KBM-7 (cell line): Measurements from ENCODE around the gene KCNJ12.
"Not testable (repeated sequence)": the region's sequence is repeated elsewhere in the genome, so short reads cannot be mapped to it uniquely, and the experiment has no call there.

Source experiments
- DNase-seq: peaks from one replicate; pipeline ENCODE4 v3.0.0-alpha.2; 2015
- in situ Hi-C: fragments of 300-500 bp; cut with MboI; formaldehyde crosslinking; loops from 2 replicates; pipeline ENCODE4 v1.14.3; 2020; ENCODE audit warnings: low sequenced_read_pairs, low pct_unique_long_range_greater_than_20kb, mixed read lengths

KCNJ12 gene

DNA sequence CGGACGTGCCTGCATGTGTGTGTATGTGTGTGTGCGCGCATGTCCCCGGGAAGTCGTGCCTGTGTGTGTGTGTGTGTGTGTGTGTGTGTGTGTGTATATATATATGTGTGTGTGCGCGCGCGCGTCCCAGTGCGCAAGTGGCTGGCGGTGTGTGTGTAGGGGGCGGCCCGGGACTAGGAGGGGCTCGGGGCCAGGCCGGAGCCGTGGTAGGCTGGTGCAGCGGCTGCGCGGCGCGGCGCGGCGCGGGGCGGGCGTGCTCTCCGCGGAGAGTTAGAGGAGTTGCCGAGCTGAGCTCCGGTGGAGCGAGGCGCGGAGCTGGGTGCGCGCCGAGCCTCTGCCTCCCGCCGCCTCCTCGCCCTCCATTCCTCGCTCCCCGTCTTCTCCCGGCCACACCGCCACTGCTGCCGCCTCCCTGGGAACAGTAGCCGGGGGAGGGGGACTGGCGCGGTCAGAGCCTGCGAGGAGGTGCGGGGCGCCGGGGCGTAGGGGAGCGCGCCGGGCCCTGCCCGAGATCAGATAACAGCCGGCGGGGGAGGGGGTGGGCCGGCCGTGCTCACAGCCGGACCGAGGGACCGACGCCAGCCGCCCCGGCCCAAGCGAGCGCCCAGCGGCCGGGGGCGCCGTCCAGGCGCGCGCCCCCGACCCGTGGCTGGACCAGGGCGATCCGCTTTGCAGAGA, at the start of gene KCNJ12:
TSS of gene KCNJ12 (plus strand) at position 277 of the 678 bp plus-strand sequence. CDS start 38,986 bp downstream, outside the sequence.
- no peak for DNase-seq
- in situ Hi-C loops: no loop called here

DNA sequence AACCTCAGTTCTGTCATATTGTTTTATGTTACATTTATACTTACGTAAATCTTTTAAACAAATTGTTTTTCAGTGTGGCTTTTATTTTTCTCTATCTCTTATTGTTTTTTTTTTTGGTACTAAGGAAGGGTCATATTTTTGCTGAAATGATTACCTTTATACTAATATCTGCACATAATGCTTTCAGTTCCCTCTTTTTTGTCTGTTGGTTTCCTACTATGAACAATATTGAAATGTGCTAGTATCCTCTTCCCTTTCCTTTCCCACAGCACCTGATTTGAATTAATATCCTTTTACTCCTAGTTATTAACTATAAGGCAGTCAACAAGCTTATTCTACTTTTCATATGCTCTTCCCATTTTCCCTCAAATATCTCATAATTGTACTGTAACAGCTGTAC, 48.2 kb upstream of the KCNJ12 start:
- DNase-seq, in situ Hi-C loops: not testable (repeated sequence)

DNA sequence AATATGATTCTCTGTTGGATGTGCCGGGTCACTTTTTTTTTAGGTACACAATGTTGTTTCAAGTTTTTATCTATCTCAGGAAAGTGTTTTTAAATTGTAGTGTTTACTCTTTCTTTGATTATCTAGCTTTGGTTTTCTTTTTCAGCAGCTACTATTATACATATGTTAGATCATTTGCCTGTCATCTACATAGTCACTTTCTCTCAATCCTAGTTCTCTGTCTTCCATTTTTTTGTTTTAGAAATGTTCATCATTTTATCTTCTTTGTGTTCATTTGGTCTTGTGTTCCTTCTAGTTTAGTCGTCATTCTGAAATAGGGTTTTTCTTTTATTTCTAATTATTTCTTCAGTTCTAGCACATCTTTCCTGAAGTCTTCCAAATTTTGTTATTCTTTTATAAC, 47.4 kb upstream of the KCNJ12 start:
- in situ Hi-C loops, DNase-seq: not testable (repeated sequence)

DNA sequence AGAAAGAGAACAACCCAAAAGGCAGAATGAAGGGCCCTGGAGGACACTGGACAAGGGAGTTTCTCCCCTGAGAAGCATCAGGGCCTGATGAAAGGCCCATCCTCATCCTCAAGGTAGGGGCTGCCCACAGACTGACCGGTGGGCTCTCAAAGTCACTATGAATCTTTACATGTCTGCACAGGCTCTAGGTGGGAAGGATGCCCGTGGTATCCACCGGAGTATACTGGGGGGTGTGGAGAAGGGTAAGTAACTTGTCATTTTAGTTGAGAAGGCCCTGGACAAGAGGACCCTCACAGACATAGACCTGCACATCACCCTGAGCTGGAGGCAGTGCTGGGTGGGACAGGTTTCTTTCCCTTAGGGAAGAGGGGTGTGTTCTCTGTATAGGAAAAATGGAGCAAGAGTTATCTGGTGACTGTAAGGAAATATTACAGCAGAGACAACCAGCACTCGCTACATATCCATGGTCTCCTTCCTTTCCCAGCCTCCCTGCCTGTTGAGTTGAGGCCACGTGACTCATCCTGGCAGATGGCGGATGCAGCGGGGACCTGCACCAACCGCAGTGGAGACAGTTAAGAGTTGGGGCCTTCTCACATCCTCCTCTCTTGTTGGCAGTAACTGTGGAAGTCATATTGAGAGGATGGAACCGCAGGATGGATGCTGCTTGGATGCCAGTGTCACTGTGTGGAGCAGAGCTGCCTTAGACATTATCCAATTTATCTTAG, 45.6 kb upstream of the KCNJ12 start:
- no peak for DNase-seq
- in situ Hi-C loops: no loop called here

DNA sequence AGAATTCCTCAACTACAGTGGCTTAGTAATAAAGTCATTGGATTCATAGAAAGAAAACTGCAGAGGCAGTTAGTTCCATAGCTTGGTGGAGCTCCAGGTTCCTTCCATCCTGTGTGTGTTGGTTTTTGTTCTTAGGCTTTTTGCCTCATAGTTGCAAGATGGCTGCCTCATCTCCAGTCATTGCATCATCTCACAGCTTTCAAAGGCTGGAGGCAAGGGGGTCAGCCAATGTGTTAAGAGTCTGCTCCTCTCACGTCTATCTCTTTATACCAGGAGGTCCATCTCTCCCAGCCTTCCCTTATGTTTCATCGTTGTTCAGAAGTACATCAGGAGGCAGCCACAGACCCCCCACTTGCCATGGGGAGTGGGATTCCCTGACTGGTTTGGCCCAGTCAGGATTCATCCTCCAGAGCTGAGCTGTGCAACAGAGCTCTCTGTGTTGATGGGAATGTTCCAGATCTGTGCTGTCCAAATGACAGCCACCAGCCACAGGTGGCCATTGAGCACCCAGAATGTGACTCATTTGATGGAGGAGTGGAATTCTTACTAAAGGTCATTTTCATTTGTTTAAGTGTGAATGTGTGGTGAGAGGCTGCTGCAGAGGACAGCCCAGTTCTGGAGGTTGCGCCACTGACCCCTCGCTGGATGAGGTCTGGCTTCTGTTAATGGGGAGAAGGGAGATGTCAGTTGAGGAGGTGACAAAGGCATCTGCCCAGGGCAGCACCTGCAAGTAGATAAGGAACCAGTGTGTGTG, 39.4 kb upstream of the KCNJ12 start:
- in situ Hi-C loops, DNase-seq: not testable (repeated sequence)

DNA sequence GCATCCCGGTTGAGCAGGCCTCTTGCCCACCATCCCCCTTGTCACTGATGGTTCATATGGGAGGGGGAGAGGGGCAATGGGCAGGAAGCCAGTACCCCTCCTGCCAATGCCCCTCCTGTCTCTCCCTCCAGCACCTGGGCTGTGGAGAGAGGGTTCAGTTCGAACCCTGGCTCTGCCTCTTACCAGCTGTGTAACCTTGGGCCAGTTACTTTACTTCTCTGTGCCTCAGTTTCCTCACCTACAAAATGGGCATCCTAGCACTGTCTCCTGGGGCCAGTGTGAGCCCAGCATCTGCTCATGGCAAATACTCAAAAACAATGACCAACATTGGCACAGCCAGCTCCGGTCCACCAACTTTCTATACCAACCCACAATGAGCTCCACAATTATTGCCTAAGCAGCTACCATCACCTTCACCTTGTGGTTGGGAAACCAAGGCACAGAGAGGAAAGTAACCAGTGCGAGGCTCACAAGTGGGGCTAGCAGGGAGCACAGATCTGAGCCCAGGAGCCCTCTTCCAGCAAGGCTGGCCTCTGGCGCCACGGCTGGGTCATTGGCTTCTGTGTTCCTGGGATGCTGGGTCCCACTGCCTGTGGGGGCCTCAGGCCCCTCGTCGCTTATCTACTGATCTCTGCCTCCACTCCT, 38.1 kb upstream of the KCNJ12 start:
- in situ Hi-C loops, DNase-seq: not testable (repeated sequence)

DNA sequence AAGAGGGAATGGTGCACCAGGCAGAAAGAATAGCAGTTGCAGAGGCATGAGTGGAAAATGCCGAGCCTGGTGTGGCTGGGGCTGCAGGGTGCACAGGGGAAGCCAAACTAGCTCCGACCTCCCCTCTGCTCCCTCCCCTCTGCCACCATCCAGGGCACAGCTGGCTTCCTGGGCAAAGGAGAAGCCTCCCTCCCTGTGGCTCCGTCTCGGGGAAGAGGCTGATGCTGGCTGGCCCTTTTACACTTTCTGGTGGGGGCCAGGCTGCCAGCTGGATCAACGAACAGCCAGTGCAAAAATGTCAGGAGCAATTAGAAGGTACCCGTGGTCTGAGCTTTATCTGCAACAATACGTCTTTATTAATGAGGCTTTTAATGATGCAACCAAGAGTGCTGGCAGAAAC, 37.1 kb upstream of the KCNJ12 start:
- in situ Hi-C loops: no loop called here
- no peak for DNase-seq

DNA sequence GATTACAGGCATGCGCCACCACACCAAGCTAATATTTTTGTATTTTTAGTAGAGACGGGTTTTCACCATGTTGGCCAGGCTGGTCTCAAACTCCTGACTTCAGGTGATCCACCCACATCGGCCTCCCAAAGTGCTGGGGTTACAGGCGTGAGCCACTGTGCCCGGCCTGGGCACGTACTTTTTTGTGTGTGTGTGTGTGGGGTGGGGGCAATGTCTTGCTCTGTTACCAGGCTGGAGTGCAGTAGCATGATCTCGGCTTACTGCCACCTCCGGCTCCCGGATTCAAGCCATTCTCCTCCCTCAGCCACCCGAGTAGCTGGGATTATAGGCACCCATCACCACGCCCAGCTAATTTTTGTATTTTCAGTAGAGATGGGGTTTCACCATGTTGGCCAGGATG, 36.6 kb upstream of the KCNJ12 start:
- DNase-seq, in situ Hi-C loops: not testable (repeated sequence)

DNA sequence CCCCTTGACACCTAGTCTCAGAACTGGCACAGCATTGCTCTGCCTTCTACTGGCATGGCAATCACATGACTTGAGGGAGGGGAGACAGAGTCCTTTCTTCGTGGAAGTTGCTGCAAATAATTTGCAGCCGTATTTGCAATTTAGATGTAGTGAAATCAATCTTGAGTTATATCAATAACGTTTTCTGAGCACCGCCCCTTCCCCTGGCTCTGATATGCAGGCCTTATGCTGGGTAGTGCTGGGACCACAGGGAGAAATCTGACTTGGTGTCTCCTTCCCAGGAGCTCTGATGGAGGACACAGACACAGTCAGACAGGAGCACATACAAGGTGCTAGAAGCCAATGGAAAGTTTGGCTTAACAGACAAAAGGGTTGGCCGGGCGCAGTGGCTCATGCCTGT, 35.8 kb upstream of the KCNJ12 start:
- DNase-seq, in situ Hi-C loops: not testable (repeated sequence)

DNA sequence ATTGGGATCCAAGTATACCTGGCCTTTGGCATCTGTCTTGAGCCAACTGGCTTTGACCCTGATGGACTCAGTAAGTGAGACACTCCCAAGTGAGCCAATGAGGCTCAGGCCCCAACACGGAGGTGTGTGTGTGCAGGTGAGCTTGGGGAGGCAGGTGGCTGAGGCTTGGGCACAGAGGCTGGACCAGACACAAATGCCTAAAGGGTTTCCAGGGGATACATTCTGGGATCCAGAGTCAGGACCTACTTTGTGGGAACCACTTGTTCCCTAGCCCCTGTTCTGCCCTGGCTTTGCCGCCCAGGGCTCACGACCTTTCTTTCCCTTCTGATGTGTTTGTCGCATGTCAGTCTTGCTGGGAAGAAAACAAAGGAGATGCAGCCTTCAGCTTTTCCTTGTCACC, 34.9 kb upstream of the KCNJ12 start:
- DNase-seq, in situ Hi-C loops: not testable (repeated sequence)

DNA sequence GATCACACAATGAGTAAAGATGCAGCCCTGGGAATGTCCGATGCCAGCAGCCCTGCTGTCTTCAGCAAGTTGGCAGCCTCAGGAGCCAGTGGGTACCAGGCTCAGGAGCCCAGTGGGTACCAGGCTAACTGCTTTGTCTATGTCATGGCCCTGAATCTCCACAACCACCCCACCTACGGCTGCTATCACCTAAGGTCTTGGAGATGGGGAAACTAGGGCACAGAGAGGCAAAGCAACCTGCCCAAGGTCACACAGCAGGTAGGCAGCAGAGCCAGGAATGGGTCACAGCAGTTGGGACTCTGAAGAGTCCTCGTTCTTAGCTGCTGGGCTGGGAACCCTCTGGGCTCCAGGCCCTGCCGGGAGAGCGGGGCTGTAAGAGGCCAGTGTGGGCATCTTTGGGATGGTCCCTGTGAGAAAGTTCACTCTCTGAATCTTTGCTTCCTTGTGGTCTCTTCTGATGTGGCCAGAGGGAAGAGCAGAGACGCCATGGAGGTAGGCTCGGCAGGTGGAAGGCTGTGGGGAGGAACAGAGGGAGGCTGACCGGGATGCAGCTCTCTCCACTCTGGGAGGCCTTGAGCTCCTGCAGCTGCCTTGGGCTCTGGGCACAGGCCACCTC, 34.1 kb upstream of the KCNJ12 start:
- DNase-seq, in situ Hi-C loops: not testable (repeated sequence)

DNA sequence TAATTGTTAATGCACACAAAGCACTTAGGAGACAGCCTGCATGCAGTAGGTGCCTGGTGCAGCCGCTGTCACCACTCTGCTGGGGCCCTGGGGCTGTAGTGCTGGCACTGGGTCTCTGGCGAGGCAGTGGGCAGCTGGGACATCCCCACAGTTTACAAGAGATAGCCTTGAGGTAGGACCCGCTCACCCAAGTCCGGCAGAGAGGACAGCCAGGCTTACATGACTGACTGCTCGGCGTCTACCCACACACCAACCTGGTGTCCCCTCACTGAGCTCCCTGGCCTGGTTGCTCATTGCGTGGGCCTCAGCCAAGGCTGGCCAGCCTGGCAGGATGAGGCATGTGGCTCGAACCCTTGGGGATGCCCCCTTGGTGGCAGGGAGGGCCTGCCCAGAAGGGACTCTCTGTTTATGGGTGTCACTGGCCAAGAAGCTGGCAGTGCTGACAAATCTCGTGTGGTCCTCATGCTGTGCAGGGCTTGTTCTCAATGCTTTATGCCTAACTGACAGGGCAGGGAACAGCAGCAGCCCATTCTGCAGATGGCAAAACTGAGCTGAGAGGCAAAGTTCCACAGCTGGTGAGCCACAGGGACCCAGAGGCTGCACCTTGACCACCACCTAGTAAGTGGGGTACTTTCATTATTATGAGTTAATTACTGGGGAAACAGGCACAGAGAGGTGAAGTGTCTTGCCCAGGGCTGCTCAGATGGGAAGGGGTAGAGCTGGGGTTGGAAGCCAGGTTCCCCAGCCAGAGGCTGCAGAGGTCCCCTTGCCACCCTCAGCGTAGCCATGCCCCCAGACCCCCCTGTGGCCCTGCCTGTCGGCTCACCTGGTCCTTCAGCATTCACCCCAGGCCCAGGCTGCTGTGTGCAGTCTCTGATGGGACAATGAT, 32.9 kb upstream of the KCNJ12 start:
- DNase-seq, in situ Hi-C loops: not testable (repeated sequence)

DNA sequence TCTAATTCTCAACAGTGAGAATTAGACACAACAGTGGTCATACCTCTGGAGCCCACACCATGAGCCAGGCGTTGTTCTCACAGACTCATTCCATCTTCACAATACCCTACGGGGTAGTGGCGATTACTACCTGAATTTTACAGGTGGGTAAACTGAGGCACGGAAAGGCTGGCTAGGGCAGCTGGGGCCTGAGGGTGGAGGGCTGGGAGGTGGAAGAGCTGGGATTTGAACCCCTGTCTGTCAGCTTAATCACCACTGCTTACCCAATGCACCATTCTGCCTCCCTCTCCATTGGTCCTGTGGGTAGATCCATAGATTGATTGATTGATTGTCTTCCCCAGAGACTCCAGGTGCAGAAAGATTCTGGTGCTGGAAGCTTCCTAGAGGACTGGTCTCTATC, 31.4 kb upstream of the KCNJ12 start:
- in situ Hi-C loops, DNase-seq: not testable (repeated sequence)

DNA sequence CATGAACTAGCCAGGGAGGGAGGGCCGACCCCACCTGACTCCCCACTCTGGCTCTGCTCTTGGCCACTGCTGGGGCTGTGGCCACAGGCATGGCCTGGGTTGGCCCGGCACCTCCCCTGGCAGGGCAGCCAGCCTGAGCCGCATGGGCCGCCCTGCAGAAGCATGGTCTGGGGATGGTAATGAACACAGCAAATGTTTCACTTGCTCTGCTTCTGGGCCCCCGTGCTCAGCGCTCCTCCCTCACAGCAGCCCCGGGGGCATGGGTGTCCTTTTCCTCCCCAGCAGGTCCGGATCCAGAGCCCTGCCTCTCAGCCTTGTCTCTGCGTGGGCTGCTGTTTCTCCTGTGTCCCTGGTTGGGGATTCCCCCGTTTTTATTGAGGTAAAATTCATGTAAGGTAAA, 30.9 kb upstream of the KCNJ12 start:
- in situ Hi-C loops: no loop called here
- no peak for DNase-seq

DNA sequence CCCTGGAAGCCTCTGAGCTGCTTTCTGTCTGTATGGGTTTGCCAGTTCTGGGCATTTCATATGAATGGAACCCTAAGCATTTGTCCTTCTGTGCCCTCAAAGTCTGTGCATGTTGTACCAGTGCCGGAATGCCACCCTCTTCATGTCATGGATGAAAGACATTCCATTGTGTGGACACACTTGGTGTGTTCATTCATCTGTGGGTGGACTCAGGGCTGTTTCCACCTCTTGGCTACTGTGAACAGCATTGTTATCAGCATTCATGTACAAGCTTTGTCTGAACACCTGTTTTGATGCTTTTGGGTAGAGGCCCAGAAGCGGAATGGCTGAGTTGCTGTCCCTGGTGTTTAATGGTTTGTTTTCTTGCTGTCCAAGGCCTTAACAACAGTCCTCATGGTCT, 30.1 kb upstream of the KCNJ12 start:
- DNase-seq: not testable (repeated sequence)

DNA sequence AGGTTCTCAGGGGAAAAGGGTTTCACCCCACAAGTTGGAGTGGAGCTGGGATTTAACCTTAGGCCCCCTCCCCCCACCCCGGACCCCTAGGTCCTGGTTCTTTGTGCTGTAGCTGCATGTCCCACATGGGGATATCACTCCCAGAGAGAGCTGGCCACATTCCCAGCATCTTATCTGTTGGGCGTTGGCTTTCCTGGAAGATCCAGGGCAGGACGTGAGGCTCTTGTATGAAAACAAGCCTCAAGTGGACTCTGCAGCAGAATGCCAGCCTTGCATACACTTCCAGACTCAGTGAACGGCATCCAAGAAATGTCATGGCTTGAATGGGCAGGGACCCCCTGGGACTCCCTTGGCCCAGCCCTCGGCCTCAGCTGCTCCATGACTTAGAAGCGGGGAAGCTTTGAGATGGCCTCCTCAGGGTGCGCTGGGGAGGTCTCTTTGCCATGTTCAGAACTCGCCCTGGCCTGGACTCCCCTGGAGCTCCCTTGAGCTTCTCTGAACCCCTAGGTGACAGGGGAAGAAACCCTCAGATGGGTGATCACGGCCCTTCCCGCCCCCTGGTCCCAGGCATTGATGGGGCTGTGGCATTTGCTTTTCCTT, 29.4 kb upstream of the KCNJ12 start:
- DNase-seq, in situ Hi-C loops: not testable (repeated sequence)

More for the DNA sequence above, 30.1 kb upstream of the KCNJ12 start:
- in situ Hi-C loops: not testable (repeated sequence)

DNA sequence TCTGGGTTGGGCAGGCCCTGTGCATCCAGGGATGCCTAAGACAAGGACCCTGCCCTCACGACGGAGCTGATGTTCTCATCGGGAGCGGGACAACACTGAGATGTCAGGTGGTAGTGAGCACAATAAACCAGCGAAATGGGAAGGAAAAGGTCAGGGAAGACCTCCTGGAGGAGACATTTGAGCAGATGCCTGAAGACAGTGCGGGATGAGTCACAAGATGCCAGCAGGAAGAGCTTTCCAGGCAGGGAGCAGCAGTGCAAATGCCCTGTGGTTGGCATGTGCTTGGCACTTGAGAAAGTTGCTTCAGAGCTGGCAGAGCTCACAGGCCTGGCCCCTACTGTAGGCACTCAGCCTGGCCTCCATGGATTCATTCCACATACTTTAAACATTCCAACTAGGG, 28.5 kb upstream of the KCNJ12 start:
- in situ Hi-C loops: not testable (repeated sequence)

More for the DNA sequence above, 28.5 kb upstream of the KCNJ12 start:
- not testable (repeated sequence) for DNase-seq
